Stimulated activated CD4-positive, alpha-beta T cell treated with anti-CD3 and anti-CD28 coated beads, TNF-alpha, amount 100 ng/mL, for 1 hour (primary cell): ENCODE data around the gene PPP1R9B.

Experiments
- DNase-seq, 3 donors: peaks; one replicate each; pipeline ENCODE4 v3.0.0-alpha.2; 2020; ENCODE audit warnings: low read depth in 3 of 3, low spot score in 1 of 3

PPP1R9B gene

DNA sequence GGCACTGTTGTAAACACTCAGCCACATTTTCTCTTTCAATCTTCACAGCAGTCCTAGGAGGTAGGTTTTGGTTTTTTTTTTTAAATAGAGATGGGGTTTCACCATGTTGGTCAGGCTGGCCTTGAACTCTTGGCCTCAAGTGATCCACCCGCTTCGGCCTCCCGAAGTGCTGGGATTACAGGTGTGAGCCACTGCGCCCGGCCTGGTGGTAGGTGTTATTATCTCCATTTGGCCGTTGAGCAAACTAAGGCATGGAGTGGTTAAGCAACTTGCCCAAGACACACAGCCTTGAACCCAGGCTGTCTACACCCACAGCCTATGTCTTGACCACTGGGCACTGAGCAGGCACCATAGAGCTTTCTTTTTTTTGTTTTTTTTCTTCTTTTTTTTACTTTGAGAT is 24.0 kb upstream of the PPP1R9B start:
- no peak for DNase-seq

DNA sequence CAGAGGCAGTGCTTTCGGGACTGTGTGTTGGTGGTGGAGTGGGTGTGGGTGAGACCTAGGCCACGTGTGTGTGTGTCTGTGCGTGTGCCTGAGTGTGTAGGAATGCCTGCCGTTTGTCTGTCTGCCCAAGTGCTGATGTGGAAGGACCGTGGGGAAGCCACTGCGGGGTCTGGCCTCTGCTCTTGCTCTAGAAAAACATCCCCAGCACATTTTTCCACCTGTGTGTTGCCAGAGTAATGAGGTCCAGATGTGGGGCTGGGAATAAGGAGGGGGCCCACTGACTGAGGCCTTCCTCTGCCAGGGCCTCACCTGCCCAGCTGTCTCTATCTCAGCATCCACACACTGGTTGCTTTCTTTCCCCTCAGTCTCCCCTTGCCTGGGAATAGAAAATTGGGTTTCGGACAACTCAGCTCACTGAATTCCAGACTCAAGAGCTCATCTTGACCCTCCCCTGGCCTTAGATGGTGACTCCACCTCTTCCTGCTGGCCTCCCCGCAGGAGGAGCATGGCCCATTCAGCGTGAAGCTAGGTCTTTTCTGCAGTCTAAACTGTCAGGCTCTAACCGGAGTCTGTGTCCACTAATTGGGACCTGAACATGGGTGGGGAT is 23.0 kb upstream of the PPP1R9B start:
- no peak for DNase-seq

DNA sequence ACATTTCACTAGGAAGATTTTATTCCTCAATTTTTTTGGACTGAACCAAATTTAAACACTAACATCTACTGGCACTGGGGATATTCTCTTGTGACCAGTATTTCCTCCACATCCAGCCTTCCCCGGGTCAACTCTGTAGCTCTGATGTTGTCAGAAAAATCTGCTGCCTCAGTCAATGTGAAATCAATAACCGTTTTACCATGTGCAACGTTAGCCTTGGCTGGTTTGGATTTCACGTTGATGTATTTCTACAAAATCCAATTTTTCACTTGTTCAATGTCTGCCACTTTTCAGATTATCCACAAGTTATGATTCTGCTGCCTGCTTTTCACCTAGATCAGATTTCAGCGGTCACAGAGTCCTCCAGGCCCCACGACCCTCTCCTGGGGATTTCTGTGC is 22.5 kb upstream of the PPP1R9B start:
- DNase-seq, result no peak

DNA sequence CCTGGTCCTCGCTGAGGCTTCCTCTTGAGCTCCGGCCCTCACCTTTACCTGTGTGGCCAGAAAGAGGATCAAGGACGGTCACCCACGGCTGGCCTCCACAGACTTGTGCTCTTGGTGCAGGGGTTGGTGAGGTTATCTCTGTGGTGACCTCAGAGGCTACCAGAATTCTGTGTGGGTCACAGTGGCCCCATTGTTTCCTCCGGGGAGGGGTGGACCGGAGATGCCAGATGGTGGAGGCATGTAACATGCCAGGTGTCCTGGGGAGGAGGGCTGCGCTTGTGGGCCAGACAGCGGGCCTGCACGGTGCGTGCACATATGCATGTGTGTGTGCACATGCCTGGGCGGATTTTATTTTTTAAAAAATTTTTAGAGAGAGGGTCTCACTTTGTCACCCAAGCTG is 21.7 kb upstream of the PPP1R9B start:
- DNase-seq, result no peak

DNA sequence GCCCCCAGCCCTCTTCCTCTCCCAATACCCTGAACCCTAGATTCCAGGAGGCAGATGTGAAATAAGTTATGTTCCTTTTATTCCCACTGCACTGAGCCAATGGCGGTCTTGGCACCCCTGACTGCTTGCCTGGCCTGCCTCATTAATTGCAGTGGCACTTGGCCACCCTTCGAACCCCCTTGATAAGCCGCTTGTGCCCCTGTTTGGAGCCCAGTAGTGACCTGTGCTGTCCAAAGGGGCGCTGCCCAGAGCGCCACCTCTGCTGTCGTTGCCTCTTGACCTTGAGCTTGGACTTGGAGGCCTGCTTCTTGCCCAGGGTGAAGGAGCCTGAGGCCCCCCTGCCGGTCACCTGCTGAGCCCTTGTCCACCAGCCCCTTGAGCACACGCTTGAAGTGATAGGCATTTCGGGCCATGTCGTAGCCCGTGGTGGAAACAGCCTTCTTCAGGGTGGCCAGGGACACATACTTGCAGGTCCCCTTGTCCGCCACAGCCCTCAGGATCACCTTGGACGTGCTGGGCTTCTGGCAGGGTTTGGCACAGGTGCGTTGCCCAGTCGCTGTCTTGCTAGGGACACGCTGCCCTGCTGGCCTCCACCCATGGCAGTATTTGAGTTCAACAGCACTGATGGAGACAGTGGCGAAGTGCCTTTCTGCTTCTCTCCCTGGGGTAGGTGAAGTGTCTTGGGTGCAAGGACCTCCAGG is 21.0 kb upstream of the PPP1R9B start:
- DNase-seq, result no peak

DNA sequence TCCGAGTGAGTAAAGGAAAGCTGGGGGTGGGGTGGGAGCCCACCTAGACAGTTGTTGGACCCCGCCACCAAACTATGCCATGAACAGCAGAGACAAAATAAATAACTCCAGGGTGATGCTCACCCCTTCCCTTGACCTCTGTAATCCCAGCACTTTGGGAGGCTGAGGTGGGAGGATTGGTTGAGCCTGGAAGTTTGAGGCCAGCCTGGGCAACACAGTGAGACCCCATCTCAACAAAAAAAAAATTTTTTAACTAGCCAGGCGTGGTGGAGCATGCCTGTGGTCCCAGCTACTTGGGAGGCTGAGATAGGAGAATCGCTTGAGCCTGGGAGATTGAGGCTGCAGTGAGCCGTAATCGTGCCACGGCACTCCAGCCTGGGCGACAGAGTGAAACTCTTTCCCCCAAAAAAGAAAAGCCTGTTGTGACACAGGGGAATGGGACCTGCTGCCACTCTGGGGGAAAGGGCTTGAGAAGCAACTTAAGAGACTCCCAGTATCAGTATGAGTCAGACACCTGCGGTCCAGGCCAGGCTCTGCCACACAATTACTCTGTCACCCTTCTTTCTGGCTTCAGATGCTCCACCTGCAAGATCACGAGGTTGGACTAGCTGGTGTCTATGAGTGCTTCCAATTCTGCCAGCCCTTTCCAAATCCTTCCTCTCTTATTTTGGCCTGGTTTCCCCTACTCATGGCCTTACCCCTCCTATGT is 20.3 kb upstream of the PPP1R9B start:
- DNase-seq, result no peak

DNA sequence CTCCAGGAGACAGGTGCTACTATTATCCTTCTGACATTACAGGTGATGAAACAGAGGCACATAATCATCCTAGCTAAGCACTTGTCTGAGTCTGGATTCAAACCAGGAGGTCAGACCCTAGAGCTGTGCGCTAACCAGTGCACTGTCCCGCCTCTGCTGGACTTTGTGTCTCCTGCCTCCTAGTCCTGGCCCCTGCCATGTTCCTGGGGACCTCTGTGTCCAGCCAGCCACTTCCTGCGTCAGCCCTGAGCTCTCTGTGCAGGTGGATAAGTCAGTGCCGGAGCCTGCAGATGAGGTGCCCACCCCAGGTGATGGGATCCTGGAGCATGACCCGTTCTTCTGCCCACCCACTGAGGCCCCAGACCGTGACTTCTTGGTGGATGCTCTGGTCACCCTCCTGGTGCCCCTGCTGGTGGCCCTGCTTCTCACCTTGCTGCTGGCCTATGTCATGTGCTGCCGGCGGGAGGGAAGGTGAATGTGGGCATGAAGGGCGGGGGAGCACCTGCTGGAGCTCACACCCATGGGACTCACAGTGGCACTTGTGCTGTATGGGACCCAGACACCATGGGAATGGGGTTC is 19.5 kb upstream of the PPP1R9B start:
- no peak for DNase-seq

DNA sequence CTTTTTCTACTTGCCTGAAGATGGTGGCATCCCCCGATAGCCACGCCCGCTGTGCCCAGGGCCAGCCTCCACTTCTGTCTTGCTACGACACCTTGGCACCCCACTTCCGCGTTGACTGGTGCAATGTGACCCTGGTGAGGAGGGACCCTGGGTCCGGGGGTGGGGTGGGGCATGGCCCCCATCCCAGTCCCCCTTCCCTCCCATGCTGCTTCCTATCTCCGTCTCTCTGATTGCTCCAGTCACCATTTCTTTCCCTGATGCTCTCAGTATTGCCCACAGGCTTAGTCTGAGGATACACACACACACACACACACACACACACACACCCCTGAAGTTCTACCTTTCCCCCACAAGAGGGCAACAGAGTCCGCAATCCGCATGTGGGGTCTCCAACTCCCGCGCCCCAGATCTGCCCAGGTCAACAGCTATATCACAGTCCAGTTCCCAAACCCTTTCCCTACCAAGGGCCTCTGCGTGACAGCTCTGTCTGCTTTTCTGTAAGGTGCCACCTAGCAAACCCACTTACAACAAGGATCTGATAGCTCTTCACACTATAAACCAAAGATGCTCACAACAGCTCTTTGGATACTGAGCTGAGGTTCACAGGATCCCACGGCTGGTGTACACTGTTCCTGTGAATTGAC is 18.8 kb upstream of the PPP1R9B start:
- no peak for DNase-seq

DNA sequence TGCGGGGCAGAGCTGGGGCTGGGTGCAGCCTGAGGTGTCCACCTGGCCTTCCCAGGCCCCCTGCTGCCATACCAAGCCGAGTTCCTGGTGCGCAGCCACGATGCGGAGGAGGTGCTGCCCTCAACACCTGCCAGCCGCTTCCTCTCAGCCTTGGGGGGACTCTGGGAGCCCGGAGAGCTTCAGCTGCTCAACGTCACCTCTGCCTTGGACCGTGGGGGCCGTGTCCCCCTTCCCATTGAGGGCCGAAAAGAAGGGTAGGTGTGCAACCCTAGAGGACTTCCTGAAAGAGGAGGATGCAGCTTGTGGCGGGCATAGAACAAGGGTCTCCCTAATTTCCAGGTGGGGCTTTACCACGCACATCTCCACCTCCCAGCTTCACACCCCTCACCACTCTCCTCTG is 17.8 kb upstream of the PPP1R9B start:
- no peak for DNase-seq

DNA sequence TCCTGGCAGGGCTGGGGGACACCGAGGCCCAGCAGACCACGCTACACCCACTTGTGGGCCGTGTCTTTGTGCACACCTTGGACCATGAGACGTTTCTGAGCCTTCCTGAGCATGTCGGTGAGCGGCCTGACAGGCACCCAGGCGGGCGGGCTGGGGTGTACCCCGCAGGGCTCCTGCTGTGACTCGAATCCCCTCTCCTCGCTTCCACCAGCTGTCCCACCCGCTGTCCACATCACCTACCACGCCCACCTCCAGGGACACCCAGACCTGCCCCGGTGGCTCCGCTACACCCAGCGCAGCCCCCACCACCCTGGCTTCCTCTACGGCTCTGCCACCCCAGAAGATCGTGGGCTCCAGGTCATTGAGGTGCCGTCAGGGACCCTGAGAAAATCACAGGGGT is 16.9 kb upstream of the PPP1R9B start:
- DNase-seq, result no peak

DNA sequence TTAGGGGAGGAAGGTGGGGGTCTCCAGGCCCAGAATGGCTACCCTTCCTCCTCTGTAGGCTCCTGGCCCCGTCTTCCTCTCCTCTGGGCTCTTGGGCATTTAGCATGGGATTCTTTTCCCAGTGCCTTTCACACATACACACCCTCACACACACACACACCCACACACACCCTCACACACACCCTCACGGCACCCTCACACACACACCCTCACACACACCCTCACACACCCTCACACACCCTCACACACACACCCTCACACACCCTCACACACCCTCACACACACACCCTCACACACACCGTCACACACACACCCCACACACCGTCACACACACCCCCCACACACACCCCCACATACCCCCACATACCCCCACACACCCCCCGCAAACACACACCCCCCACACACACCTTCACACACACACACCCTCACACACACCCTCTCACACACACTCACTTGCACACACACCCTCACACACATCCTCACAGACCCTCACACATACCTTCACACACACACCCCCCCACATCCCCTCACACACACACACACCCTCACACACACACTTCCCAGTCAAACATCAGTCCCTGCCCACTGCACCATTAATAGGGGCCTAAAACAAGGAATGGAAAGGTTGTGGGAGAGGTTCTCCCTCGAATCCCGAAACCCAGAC is 16.2 kb upstream of the PPP1R9B start:
- DNase-seq, result no peak

DNA sequence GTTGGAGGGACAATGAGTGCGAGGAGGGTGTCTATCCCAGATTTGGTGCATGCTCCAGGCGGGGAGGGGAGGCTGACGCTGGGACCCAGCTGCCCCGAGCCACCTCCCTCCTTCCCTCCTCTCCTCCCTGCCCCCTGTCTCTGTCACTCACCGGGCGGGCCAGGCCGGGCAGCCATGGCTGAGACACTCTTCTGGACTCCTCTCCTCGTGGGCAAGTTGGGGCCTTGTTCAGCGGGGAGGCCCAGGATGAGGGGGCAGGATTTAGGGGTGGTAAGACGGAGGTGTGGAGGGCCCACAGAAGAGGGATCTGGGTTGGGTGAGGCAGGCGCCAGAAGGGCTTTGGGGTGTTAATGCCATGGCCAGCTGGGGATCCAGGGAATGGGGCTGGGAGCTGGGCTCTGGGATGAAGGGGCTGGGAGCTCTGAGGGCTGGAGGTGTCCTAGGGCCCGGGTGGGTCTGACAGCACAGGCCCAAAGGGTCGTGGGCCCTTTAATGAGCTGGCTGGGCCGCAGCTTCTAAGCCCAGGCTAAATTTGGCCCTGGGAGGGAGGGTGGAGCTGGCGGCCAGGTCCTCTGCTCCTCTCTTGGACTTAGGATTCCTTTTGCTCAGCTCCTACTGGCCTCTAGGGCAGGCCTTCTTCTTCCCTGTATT is 15.5 kb upstream of the PPP1R9B start, which contains the start of gene SGCA:
SGCA (plus strand) TSS at position 139 of the 651 bp plus-strand sequence; CDS start at position 175, 36 bp downstream.
- DNase-seq, result no peak

DNA sequence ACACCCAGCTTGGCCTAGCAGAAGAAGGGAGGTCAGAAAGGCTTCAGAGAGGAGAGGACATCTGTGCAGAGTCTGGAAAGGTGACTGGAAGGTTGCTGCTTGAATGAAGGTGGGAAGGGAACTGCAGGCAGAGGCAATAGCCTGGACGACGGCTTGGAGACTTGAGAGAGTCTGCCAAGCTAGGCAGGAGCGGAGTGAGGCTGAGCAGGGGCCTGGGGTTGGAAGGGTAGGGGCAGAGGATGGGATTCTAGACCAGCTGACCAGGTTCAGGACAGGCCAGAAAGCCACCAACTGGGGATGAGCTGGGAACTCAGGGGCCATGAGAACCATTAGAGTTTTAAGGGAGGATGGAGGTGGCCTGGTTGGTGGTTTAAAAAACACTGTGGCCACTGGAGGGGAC is 15.0 kb upstream of the PPP1R9B start:
- no peak for DNase-seq

DNA sequence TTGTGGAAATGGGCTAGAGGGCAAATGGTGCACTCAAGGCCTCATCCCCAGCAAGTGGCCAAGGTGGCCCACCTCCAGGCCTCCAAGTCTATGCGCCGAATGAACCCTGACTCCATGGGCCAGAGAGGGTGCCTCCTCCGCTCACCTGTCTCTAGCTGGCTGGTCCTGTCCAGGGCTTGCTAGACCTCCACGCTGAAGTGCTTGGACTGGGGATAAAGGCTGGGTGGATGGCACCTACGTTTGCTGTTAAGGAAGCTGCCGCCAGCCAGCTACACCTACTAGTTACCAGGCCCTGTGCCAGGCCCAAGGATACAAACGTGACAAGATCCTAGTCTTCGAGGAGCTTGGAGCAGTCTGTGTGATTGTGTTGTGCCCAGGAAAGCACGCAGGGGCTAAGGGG is 14.6 kb upstream of the PPP1R9B start:
- no peak for DNase-seq

DNA sequence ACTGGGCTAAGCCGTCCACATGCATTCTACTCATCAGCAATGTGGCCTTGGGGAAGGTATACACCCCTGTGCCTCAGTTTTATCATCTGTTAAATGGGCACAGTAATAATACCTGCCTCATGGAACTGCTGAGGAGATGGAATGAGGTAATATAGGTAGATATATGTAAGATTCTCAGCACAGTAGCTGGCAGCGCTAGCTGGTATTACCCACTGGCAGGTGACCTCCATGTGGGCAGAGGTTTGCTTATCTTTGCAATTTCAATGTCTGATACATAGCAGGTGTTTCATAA is 14.2 kb upstream of the PPP1R9B start:
- no peak for DNase-seq

DNA sequence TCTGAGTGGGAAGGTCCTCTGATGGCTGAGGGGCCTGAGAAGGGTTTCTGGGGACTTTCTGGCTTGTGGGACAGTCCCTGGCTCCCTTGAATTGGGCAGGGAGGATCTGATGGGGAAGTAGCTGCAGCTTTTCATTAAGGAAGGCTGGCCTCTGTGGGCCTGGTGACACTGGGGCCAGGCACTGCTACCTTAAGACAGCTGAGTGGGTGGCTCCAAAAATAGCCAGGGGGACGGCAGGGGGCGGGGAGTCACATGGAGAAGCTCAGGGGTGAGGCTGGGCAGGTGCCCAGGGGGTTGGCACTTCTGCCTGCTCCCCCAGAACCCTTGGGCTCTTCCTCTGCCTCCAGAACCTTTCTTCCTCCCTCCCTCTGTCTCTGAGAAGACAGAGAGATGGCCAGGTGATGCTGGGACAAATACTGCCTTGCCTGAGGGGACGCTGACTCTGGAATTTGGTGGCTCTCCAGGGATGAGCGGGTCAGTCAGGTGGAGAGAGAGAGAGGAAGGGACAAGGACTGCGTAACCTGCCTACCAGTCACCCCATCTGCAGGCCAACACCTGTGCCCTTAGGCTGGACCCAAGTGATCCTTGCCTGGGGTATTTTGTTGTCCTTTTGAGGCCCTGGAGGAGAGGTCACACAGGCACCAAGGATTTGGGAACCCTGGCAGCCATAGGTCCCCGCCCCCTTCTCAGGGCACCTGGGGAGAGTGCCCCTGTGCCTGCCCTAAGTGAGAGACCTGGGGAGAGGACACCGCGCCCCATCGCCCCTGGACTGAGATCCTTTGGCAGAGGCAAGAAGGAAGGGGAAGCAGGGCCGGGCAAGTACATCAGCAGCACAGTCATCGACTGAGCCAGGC is 13.6 kb upstream of the PPP1R9B start:
- no peak for DNase-seq

DNA sequence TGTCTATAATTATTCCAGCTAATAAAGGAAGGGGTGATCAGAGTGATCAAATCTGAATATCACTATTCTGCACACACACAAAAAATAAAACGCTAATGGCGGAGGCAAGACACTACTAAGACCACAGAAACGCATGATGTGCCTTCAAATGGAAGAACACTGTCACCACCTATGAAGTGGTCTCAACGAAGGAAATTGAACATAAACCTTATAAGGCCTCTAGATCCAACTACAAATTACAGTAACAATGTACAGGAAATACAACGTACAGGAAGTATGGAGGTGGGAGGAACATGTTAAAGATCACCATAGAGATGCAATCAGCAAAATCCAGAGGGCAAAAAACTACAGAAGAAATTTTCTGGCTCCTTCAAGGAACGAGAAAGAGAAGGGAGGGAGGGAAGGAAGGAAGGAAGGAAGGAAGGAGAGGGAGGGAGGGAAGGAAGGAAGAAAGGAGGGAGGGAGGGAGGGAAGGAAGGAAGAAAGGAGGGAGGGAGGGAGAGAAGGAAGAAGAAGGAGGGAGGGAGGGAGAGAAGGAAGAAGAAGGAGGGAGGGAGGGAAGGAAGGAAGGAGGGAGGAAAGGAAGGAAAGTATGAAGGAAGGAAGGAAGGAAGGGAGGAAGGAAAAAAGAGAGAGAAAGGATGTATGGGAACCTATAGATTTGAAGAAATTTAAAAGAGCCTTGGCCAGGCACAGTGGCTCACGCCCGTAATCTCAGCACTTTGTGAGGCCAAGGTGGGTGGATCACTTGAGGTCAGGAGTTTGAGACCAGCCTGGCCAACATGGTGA is 12.2 kb upstream of the PPP1R9B start:
- DNase-seq, result no peak

DNA sequence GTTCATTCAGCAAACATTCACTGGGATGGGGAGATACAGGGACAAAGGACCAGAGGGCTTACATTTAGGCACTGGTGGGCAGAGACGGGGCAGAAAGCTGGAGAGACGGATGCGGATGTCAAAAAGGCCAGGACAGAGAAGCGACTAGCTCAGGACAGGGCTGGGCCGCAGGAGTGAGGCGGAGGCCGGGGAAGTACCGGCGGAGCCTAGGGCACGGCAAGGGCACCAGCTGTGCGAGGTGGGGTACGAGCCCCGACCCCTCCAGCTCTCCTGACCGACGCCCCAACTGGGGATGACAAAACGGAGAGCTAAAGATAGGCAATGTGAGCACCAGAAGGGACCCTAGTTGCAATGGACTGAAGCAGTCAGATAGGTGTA is 11.4 kb upstream of the PPP1R9B start:
- no peak for DNase-seq
